NCI-H2107 treated with DMSO at 0.1 percent for 48 hours (cell line): ENCODE data around the gene IFI27L1.
A peak's percentile ranks its signal among the peaks of the same experiment; 100 is the strongest.

Experiments used
- DNase-seq: peaks from one replicate; lab custom pipeline; 2025; ENCODE audit not compliant: unreplicated experiment; lab: John Stamatoyannopoulos, UW

IFI27L1 gene

GRCh38 chr14:94077823-94078222 lies 3.3 kb upstream of the IFI27L1 start:
- DNase-seq: no peak

DNA sequence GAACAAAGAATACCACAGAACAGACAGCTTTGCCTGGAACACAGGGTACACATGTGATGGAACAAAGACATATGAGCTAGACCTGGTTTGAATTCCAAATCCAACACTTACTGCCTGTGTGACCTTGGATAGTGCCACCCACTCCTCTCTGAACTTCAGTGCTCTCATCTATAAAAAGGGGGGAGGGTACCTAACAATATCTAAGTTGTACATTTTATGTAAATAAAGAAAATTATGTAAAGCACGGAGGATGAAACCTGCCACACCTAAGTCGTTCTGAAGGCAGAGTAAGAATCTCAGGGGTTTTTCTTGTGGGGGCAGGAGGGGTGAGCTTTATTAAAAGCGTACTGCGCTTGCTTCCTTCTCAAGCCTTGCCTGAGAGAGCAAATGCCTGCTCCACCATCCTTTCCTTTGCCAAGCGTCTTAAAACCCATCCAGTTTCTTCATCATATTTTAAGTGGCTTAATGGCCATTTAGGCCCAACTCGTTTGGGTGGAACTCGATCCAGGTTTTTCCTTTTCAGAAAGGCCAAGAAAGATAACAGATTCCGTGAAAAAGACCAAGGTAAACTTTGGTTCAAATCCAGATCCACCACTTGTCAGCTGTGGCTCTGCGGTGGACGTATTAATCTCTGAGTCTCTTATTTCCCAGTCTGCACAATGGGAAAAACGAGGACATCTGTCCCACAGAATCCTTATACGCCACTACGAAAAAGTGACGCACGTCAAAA lies 1.1 kb upstream of the IFI27L1 start:
- peak; percentile 36 for DNase-seq

DNA sequence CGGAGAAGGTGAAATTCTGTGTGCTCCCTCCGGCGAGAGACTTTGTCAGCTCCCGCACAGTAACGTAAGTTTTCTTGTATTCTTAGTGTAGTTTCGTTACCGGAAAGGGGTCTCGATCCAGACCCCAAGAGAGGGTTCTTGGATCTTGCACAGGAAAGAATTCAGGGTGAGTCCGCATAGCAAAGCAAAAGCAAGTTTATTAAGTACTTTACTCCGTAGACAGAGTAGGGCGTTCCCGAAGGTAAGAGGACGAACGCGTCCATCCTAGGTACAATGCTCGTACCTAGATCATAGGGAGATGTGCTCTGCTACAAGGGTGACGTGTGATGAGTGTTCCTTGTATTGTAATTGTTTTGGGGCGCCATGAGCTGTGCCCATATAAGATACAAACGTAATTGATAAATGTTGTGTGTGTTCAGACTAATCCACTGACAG lies 293 bp downstream of the IFI27L1 start:
- no peak for DNase-seq

DNA sequence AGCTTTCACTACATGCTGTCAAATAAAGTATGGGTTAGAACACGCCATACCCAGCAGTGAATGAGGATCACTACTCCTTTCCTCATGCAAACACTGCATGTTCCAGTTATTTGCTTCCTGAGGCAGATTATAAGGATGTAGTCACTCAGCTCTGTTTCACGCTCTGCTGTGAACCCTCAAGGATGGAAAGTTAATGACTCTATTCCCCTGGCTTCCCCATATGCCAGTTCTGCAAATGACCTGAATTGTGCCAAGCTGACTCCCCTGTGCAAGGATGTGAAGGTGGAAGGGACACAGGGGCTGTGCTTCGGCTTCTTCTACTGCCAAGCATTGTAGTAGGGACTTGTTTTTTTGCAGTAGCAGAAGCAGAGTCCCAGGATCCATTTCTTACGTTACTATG lies 6.8 kb downstream of the IFI27L1 start:
- DNase-seq: no peak

DNA sequence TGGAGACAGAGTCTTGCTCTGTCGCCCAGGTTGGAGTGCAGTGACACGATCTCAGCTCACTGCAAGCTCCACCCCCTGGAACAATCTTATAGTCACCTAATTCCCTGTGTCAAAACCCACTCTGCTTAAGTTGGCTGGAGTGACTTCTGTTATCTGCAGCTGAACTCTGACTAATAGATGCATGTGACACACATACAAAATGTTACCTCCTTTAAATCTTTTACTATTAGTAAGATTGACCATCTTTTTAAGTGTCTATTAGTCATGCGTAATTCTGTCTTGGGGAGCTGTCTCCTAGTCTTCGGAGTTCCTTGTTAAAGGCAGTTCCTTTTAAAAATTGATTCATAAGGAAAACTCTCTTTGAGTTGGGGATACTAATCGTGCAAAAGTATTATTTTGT lies 7.4 kb downstream of the IFI27L1 start:
- DNase-seq: no peak

GRCh38 chr14:94089479-94089878 lies 8.4 kb downstream of the IFI27L1 start:
- no peak for DNase-seq

DNA sequence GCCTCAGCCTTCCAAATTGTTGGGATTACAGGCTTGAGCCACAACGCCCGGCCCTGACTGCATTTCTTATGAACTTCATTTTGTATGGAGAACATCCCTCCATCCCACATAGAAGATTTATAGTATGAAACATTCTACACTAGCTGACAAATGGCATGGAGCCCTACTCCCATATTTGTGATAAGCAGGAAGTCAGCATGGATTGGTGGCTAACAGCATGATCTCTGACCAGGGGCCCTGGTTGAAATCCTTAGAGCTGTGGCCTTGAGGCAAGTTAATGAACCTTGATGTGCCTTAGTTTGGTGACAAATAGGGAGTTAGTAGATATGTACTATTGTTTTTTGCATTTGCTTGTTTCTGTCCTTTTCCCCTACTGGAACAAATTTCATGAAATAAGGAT lies 12.3 kb downstream of the IFI27L1 start:
- DNase-seq: no peak

DNA sequence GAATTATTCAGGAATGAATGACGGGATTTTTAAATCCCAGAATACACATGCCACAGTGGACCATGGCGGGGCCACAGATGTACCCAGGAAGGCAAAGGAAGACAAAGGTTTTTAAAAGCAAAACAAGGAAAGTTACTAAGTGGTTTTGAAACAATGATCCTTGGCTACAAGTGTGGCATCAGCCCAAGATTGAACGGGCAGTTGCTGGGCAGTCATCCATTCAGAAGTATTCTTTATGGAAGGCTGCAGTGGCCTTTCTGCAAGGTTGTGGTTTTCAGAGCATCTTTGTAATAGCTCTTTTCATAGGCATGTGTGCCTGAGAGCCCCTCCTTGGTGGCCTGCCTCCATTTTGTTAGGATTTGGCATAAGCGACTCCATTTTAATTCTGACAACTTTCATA lies 16.0 kb downstream of the IFI27L1 start:
- no peak for DNase-seq

- DNase-seq: no peak
These were observed 17.3 kb downstream of the IFI27L1 start for GRCh38 chr14:94098326-94098992.

GRCh38 chr14:94099006-94099405 lies 17.9 kb downstream of the IFI27L1 start:
- no peak for DNase-seq

- no peak for DNase-seq
These were observed 19.7 kb downstream of the IFI27L1 start for GRCh38 chr14:94100847-94101246.

DNA sequence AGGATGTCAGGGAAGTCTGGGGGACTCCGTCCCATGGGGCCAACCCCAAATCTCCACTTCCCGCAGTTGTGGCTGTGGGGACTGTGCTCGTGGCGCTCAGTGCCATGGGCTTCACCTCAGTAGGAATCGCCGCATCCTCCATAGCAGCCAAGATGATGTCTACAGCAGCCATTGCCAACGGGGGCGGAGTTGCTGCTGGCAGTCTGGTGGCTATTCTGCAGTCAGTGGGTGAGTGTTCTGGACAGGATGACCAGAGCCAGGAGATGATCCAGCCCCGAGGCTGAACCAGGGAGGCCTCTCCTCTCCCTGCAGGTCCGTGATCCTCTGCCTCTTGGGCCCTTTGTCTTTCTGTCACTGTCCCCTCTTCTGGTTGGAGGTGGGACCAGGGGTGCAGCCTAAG lies 20.6 kb downstream of the IFI27L1 start:
- no peak for DNase-seq

DNA sequence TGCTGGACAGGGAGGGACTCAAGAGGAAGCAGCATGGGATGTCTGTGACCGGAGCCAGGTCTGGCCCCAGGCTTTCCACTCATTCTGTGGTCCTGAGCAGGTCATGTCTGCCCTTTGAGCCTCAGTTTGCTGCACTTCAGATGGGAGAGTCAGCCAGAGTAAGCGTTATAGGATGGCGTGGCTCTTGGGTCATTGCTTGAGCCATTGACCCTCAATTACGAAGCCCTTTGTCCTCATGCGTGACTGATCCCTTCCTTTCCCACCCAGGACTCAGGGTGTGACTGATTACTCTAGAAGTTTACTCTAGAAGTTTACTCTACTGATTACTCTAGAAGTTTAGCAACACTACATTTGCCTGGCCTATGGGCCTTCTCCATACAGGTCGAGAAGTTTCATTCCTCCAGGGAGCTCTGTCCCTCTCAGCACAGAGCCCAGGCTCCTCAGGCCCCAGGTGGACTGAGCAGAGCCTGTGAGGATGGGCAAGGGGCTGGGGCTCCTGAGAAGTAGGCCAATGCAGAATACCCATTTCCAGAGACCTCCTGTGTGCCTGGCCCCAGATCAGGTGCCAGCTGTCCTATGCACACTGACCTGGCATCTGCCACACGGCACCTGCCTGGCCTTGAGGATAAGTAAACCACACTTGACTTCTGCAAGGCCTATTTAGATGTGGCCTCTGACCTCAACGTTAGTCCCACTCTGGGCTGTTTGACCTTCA lies 21.8 kb downstream of the IFI27L1 start:
- no peak for DNase-seq

- no peak for DNase-seq
These were observed 22.5 kb downstream of the IFI27L1 start for GRCh38 chr14:94103554-94104150.

DNA sequence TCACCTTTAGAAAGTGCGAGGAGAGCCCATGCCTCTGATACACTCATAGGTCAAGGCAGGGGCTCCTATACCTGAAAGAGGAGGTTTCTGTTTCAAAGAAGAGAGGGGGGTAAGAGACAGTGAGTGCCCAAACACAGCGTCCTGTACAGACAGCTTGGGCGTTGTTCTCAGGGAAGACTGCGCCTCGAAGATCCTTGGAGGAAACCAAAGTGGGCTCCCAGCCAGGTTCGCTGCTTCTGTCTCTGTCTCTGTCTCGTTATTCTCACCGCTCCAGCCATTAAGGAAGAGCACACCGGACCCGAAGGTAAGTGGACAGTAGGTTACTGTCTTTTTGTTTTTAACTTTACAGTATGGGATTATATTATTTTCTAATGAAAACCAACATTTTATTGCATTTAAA lies 23.6 kb downstream of the IFI27L1 start:
- DNase-seq: no peak

DNA sequence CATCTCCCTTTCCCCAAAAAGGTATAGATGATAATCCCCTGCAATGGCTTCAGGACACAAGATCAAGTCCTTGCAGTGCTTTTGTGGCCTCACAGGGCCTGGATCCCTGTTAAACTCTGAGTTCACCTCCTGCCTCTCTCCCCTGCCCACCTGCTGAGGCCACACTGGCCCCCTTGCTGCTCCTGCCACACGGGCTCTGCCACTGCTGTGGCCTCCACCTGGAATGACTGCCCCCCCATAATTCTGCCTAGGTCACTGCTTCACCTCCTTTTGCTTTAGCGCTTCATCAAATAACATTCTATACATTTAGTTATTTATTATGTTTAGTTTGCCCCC lies 28.8 kb downstream of the IFI27L1 start:
- no peak for DNase-seq

- DNase-seq: no peak
These were observed 29.6 kb downstream of the IFI27L1 start, which contains the start of gene IFI27 for GRCh38 chr14:94110552-94111181. Gene IFI27 (plus strand): TSS chr14:94110736.

DNA sequence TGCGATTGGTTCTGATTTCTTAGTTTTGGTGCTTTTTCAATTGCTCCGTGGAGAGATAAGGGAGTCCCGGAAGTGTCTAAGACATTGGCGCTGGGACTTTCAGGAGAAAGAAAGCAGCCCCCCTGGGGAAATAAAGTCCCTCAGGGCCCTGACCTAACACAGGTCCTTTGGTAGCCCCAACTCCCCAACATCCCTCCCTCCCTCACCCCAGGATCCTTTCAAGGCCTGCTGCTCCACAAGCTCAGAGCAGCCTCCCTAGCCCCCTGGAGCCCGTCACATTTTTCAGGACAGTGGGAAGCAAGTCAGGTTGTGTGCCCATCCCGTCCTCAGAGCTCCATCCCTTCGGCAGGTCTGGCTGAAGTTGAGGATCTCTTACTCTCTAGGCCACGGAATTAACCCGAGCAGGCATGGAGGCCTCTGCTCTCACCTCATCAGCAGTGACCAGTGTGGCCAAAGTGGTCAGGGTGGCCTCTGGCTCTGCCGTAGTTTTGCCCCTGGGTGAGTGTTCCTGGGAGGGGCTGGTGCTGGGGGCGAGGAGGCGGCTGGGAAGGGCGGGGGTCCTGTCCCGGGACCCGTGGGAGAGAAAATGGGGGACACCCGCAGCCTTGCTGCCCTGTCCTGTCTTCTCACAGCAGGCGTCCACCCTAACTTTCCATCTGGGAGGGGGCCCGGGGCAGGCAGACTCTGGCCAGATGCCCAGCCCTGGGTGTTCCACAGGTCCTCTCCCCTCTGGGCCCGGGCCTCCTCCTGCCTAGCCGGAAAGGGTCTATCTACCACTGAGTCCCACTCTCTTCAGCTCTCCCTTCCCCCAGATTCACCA lies 30.4 kb downstream of the IFI27L1 start:
- no peak for DNase-seq

- DNase-seq: no peak
These were observed 31.5 kb downstream of the IFI27L1 start for GRCh38 chr14:94112513-94113063.

- no peak for DNase-seq
These were observed 32.0 kb downstream of the IFI27L1 start for GRCh38 chr14:94113073-94113472.
